Putamen (tissue), 1 donor: ENCODE measurements around the gene CHST12.

Source experiments
- DNase-seq: peaks from one replicate; pipeline ENCODE4 v3.0.0-alpha.2; 2016; ENCODE audit warnings: low spot score

The CHST12 gene

GRCh38 chr7:2479276-2480069 is 76.1 kb downstream of the CHST12 start:
- no peak for DNase-seq

GRCh38 chr7:2480070-2480408 is 76.6 kb downstream of the CHST12 start:
- no peak for DNase-seq

GRCh38 chr7:2481195-2481594 is 77.8 kb downstream of the CHST12 start:
- DNase-seq = no peak

- no peak for DNase-seq
These were observed 79.5 kb downstream of the CHST12 start for GRCh38 chr7:2482725-2483451.

- no peak for DNase-seq
These were observed 80.1 kb downstream of the CHST12 start for GRCh38 chr7:2483494-2483893.

- DNase-seq = no peak
These were observed 81.5 kb downstream of the CHST12 start for GRCh38 chr7:2484868-2485267.

GRCh38 chr7:2487586-2488271 is 84.3 kb downstream of the CHST12 start:
- DNase-seq = no peak

GRCh38 chr7:2488272-2488645 is 84.8 kb downstream of the CHST12 start:
- DNase-seq = no peak

GRCh38 chr7:2488681-2489080 is 85.3 kb downstream of the CHST12 start:
- no peak for DNase-seq

- DNase-seq = no peak
These were observed 86.8 kb downstream of the CHST12 start for GRCh38 chr7:2490181-2490651.

GRCh38 chr7:2492038-2492437 is 88.6 kb downstream of the CHST12 start:
- DNase-seq = no peak

- DNase-seq = no peak
These were observed 90.1 kb downstream of the CHST12 start for GRCh38 chr7:2493205-2494164.

- DNase-seq = no peak
These were observed 91.0 kb downstream of the CHST12 start for GRCh38 chr7:2494191-2495130.

- DNase-seq = no peak
These were observed 92.2 kb downstream of the CHST12 start for GRCh38 chr7:2495418-2496299.

GRCh38 chr7:2496375-2496774 is 93.0 kb downstream of the CHST12 start:
- no peak for DNase-seq

- DNase-seq = no peak
These were observed 93.7 kb downstream of the CHST12 start for GRCh38 chr7:2497065-2497464.

GRCh38 chr7:2497500-2498336 is 94.3 kb downstream of the CHST12 start:
- DNase-seq = no peak
